GM18520 (cell line): Measurements from ENCODE around the gene SUN1.
"Not testable (repeated sequence)": the region's sequence is repeated elsewhere in the genome, so short reads cannot be mapped to it uniquely, and the experiment has no call there.

Experiments
- ATAC-seq: cut with Tn5 transposase; IDR thresholded peaks from one replicate; pipeline ENCODE4 v1.9.1; 2021; ENCODE audit not compliant: unreplicated experiment

SUN1 gene

DNA sequence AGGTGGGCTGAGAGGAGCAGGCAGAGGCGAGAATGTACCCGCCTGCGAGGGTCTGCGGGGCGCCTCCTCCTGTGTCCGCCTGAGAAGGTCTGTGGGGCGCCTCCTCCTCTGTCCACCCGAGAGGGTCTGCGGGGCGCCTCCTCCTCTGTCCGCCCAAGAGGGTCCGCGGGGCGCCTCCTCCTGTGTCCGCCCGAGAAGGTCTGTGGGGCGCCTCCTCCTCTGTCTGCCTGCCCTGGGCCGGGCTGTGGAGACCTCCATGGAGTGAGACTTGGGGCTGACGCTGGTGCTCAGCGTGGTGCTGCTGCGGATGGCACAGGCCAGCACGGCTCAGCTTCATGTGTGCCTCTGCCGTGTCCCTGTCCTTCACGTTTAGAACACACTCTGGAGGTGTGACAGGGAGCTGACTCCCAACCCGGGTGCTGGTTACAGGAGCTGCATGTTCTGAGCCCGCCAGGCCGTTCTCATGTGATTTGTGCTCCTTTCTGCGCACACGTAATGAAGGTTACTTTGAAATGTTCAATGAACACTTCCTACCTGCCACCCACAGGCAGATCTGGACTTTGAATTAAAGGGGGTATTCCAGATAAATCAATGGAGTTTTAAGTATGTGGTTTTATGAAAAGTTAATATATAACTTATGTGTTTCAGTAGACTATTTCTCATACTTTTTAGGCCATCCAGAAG, 23.6 kb downstream of the SUN1 start:
- ATAC-seq, result no peak

DNA sequence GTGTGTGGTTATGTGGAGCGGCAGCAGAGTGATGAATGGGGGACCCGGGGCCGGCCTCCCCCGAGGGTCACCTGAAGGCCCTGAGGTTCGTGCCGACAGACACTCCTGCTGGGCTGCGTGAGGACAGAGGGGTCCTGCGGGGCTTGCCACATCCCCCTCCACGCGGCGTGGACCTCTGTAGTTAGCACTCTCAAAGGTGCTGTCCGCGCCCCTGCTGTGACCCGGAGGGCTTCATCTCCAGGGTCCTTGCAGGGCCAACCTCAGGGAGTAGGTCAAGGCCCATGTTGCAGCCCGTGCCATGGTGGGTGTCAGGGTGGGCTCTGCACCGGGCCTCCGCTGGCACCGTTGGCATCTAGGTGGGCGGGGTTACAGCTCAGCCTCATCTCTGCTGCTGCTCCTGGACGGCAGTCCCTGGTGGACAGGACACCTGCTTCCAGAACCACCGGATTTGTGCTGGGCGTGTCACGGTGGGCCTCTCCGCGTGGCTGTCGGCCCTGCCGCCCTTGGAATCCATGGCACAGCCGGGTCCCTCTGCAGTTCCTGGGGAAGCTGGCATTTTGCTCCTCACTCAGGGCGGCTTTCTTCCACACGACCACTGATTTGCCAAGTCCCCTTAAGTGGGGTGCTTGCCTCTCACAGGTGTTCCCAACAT, 24.3 kb downstream of the SUN1 start:
- no peak for ATAC-seq

DNA sequence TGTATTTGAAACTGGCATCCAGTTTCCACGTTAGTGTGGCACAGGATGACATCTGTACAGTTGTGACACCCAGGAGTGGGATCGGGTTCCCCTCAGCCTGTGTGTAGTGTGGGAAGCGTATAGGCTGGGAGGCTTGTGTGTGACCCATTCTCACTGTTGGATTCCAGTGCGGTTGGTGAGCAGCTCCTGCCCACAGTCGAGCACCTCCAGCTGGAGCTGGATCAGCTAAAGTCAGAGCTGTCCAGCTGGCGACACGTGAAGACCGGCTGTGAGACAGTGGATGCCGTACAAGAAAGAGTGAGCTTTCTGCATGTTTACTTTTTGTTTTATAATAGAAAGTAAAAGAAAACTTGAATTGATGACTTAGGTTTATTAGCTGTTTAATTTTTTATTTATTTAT, 25.4 kb downstream of the SUN1 start:
- ATAC-seq, result no peak

DNA sequence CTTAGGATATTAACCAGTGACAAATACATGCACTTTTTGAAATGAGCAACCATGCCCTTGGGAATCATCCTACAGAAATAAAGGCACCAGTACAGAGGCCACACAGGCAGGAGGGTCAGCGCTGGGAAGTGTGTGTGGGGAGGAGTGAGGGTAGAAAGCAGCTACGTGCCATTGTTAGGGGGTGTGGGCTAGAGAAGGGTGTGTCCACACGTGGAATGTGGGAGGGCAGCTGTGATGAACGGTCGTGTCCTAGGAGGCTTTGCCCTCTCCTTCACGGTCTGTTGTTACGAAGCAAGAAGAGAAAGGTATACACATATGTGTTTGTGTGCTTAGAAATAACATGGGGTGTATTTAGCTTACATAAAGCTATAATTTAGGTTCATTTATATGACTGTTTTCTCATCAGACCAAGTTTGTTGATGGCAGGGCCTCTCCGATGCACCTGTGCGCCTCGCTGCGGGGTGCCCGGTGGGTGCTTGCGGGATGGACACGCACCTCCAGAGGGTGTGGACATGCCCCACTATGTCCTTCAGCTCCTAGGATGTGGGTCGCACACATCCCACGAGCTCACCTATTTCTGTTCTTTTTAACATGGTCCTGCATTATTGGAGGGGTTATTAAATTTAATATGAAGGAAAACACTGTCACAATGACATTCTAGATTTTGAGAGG, 27.2 kb downstream of the SUN1 start:
- no peak for ATAC-seq

DNA sequence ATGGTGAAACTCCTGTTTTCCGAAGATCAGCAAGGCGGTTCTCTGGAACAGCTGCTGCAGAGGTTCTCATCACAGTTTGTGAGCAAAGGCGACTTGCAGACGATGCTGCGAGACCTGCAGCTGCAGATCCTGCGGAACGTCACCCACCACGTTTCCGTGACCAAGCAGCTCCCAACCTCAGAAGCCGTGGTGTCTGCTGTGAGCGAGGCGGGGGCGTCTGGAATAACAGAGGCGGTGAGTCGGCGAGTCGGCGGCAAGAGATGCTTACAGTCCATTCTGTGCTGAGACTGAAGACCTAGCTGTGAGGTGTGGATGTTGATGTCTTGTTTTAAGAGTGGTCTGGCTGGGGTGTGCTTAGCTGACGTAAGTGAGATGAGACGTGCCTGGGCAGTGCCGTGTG, 27.9 kb downstream of the SUN1 start:
- no peak for ATAC-seq

DNA sequence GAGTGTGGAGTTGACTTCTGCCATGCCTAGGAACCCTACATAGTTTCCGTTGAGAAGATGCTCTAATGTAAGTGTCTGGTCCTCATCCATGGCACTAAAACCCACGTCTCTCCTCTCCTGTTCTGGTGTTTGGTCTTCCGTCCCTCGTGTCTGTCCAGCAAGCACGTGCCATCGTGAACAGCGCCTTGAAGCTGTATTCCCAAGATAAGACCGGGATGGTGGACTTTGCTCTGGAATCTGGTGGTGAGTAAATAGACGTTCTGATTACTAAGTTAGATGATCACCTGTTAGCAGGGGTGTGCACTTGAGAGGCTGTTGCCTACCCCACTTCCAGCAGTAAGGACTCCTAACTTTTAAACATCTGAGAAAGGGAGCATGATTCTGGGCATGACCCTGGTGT, 28.9 kb downstream of the SUN1 start:
- no peak for ATAC-seq

DNA sequence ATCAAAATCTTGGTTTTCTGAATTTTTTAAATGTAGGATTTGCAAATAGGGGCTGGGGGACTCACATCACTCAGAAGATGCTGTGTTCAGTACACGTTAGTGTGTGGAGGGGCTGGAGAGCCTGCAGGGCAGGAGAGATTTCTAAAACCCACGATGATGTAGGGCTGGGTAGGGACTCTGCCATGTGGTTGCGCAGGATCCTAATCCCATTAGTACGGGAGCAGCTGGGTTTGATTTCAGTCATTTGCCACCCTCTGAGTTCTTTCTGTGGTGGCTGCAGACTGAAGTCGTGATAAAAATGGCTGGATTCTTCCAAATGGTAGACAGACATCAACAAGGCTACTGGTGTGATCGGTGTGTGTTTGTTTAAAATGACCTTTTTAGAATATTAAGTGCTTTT, 29.9 kb downstream of the SUN1 start:
- ATAC-seq, result no peak

DNA sequence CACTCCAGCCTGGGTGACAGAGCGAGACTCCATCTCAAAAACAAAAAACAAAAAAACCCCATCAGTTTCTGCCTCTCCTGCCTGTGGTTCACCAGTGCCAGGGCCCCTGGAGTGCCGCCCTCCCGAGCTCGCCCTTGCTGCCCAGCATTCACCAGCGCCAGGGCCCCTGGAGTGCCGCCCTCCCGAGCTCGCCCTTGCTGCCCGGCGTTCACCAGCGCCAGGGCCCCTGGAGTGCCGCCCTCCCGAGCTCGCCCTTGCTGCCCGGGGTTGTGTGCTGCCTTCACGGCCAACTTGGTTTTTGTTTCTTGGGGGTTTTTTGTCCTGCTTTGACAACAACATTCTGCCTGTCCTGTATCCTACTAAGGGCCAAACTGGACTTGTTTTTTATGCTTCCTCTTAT, 30.8 kb downstream of the SUN1 start:
- ATAC-seq, result no peak

DNA sequence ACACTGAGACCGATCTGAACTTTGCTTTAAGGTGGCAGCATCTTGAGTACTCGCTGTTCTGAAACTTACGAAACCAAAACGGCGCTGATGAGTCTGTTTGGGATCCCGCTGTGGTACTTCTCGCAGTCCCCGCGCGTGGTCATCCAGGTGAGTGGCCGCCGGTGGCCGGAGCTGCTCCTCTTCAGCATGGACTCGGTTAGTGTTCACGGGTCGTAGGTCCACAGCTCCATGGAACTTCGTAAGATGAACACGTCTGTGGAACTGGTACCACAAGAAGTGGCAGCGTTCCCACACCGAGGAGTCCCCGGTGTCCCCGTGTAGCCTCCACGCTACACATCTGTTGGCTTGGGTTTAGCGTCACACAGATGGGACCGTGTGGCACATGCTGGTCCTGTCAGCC, 33.6 kb downstream of the SUN1 start:
- ATAC-seq, result no peak

DNA sequence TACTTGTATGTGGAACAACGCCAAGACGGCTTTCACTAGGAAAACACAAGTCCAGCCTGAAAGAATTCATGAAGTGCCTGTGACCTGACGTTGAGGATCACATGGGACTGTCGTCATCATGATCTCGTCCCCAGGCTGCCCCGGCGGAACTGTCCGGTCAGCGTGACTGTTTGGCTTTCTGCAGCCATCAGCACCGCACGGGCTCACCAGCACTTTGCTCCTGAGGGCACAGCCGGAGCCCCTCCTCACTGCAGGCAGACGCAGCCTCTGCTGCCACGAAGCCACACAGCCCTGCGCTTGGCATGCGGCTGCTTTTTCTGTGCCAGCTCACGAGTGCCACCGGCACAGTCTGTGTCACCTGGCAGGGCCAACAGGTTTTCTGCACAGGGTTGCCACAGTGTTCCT, 34.7 kb downstream of the SUN1 start:
- ATAC-seq, result no peak

DNA sequence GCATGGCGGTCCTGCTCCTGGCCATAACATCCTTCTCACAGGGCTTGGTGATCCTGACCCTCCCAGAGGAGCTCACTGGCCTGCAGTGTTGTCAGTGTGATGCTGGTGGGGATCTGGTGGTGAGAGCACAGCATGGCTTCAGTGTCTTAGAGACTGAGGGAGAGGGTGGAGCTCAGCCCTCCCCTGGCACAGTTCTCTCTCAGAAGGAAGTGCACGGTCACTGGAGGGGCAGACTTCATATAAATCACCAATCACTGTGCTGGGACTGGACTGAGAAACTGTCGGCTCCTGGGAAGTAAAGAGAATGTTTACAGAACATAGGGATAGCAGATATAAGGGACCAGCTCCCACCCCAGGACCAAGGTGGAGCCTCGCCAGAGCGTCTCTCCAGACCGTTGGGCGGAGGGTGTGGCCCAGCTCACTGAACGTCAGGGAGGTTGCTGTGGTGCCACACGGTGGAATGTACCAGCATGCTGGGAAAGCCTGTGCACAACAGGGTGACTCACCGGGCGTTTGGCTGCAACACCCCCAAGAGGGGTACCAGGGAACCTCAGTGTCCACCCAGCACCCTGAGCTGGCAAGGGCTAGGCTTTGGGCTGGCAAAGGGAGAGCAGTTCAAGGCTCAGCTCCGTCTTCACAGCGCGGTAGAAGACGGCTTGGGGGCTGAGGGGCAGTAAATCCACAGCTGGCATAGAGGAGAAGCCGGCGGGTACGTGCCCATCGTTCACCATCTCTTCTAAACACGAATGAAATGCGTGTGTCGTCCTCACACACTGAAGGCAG, 35.3 kb downstream of the SUN1 start:
- ATAC-seq, result no peak

DNA sequence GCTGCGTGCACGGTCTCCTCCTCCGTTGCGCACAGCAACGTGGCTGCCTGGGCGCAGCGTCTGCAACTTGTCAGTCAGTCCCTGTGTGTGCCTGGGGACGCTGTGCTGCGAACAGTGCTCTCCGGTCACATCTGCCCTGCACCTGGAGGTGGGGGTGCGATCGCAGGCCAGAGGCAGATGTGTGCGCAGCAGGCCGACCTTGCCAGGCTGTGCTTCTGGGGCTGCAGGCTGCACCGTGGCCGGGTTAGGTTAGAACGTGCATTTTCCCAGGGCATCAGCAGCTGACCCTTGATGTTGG, 35.9 kb downstream of the SUN1 start:
- ATAC-seq, result no peak

DNA sequence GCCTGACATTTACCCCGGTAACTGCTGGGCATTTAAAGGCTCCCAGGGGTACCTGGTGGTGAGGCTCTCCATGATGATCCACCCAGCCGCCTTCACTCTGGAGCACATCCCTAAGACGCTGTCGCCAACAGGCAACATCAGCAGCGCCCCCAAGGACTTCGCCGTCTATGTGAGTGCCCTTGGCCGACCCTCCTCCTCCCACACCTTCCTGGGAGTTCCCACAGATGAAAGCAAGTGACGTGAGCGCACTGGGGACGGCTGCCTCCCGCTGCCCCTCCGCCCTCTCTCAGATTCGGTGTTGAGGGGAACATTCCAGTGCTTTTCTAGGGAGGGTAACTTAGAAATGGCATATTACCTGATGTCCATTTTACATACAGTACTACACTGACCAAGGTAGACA, 37.1 kb downstream of the SUN1 start:
- no peak for ATAC-seq

DNA sequence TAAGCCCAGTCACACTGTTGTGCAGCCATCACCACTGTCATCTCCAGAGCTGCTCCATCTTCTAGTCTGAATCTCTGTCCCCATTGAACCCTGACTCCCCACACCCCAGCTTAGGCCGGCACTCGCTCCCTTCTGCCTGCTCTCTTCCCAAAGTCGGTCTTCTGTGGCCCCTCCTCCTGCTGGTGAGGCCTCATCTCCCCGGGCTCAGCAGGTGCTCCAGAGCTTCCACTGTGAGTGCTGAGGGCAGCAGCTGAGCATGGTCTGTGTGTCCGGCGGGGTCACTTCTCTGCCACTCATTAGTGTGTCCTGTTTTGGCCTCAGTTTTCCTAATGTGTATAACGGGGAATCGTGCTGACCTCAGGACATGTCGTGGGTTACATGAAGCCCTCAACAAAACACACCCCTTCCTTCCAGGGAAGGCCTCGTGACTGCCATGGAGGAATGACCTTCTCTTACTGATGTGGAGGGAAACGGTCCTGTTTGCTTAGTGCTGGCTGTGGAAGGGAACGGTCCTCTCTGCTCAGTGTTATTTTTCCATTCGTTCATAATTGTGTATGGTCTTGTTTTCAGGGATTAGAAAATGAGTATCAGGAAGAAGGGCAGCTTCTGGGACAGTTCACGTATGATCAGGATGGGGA, 39.7 kb downstream of the SUN1 start:
- ATAC-seq, result no peak

DNA sequence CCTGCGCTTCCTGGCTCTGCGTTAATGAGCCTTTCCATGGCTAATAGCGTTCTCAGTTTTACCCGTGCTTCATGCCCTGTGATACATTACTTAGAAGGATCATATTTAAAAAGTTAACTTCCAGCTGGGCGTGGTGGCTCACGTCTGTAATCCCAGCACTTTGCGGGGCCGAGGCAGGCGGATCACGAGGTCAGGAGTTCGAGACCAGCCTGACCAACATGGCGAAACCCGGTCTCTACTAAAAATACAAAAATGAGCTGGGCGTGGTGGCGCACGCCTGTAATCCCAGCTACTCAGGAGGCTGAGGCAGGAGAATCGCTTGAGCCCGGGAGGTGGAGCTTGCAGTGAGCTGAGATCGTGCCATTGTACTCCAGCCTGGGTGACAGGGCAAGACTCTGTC, 40.4 kb downstream of the SUN1 start:
- not testable (repeated sequence) for ATAC-seq

DNA sequence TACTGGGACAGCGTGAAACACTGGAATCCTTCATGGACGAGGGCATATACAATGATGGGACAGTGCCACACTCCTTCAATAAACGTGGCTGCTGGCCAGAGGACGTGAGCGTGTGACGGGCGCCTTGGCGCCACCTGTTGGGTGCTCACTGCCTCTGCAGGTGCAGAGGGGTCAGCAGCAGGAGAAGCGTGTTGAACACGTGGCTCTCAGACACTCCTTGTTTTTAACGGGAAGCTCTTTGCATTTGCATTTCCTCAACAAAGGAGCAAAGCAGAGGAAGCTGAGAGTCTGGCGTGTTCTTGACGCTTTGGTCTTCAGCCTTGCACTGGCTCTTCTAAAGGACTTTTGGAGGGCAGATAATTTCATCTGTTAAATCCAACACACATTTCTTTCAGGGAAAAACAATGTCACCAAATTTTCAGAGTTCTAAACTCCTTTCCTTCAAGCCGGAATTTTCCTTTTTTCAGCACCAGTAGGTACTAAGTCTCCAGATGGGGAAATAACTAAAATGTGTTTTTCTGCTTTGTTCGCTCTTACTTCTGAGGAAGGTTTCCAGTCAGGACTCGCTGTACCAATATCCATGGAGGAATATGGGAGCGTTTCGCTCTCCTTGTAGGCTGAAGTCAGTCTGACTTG, 41.2 kb downstream of the SUN1 start:
- ATAC-seq, result no peak

DNA sequence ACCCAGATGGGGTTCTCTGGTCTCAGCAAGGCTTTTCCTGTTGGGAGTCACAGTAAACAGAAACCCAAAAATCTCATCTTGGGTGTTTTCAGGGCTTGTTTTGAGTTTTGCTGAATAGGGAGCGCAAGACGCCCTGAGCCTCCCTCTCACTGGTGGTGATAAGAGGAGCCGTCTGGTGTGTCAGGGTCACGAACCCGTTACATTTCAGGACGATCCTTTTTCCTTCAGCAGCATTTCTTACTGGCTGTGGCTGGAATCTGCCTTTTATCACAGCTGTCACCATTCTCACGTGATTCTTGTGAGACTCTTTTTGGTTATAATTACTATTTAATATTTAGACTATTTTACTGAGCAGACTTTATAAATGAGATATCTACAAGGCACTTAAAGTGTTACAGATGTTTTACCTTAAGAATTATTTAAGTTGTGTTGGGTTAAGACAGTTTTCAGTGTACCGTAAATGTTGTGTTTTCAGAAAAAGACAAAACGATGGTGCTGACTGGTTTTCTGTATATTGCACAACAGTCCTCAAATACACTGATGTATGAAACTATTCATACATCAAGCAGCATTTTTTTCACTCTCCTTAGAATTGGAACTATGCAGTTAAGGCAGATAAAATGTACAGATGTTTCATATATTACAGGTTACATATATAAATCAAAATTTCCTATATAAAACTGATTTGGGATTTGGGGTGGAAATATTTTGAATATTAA, 41.9 kb downstream of the SUN1 start:
- no peak for ATAC-seq

DNA sequence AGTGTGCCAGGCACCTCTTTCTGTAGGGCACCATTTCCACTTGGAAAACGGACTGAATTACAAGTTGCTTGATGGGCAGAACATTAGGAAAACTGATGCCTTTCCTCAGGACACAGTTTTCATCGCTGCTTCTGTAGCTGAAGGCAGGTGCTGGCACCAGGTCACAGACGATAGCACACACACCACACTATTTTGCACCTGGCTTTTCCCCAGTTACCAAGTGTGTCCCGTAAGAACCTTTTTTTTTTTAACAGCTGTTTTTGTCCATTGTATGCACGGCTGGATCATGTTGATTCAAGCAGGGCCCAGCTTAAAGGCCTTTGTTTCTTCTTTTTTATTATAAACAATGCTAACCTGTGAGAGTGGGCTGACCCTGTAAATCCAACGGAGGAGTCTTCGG, 42.8 kb downstream of the SUN1 start:
- ATAC-seq, result no peak

DNA sequence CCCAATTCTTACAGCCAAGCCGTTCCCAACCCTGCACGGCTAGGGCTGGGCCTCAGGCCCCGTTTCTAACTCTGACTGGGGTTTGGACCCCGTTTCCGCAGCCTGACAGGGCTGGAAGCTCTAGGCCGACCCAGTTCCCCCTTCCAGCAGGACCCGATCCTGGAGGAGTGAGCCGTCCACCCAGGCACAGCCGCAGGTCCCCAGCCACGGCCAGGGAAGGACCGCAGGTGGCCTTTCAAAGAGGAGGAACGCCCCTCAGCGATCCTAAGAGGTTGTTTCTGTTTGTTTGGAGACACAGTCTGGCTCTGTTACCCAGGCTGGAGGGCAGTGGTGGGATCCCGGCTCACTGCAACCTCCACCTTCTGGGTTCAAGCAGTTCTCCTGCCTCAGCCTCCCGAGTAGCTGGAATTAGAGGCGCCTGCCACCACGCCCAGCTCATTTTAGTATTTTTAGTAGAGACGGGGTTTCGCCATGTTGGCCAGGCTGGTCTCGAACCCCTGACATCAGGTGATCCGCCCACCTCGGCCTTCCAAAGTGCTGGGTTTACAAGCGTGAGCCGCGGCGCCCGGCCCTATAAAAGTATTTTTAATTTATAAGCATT, 43.3 kb downstream of the SUN1 start:
- ATAC-seq, result no peak
